ENCODE results near the gene EMC9.

GRCh38 chr14:24093901-24094840 lies 47.2 kb downstream of the EMC9 start, which contains the start of gene PCK2:
- TF ChIP-seq POLR2A (IDR thresholded peaks at IDR 0.05) (peak in 3 of 4 donors; percentile 50 to 88 (median 69)), CTCF (IDR thresholded peaks at IDR 0.05) (peak in 2 of 6 experiments; percentile 42 to 58), POLR2AphosphoS5 (IDR thresholded peaks at IDR 0.05) (peak; percentile 45 to 63), EP300 (IDR thresholded peaks at IDR 0.05) (no peak)

Measured in upper lobe of left lung (tissue), 4 donors.